Stimulated activated CD4-positive, alpha-beta T cell treated with anti-CD3 and anti-CD28 coated beads, Interleukin-1b, Interleukin-23, amount 100 ng/mL, for 1 hour (primary cell): ENCODE measurements around the gene GSTT4.
"Not testable (repeated sequence)": the region's sequence is repeated elsewhere in the genome, so short reads cannot be mapped to it uniquely, and the experiment has no call there.

Experiments
- DNase-seq, 2 donors: peaks; one replicate each; pipeline ENCODE4 v3.0.0-alpha.2; 2020; ENCODE audit warnings: low read depth in 2 of 2

Gene GSTT4

GRCh38 chr22:24005201-24005600, at the start of gene GSTT4:
TSS of gene GSTT4 (minus strand) at chr22:24005453. CDS start at chr22:24005356, 97 bp downstream.
- DNase-seq: no peak

GRCh38 chr22:24054356-24054755, 49.1 kb upstream of the GSTT4 start:
- DNase-seq: no peak

GRCh38 chr22:24053481-24054226, 48.4 kb upstream of the GSTT4 start:
- no peak for DNase-seq

- DNase-seq: no peak
Measured at GRCh38 chr22:24051568-24051967, 46.3 kb upstream of the GSTT4 start.

GRCh38 chr22:24051028-24051427, 45.8 kb upstream of the GSTT4 start:
- DNase-seq: no peak

GRCh38 chr22:24049978-24050377, 44.7 kb upstream of the GSTT4 start:
- no peak for DNase-seq

GRCh38 chr22:24049211-24049610, 44.0 kb upstream of the GSTT4 start:
- no peak for DNase-seq

GRCh38 chr22:24046024-24046423, 40.8 kb upstream of the GSTT4 start:
- no peak for DNase-seq

- DNase-seq: no peak
Measured at GRCh38 chr22:24043958-24044357, 38.7 kb upstream of the GSTT4 start.

GRCh38 chr22:24043465-24043864, 38.2 kb upstream of the GSTT4 start:
- not testable (repeated sequence) for DNase-seq

- no peak for DNase-seq
Measured at GRCh38 chr22:24040946-24041345, 35.7 kb upstream of the GSTT4 start.

GRCh38 chr22:24039046-24039445, 33.8 kb upstream of the GSTT4 start:
- DNase-seq: no peak

- no peak for DNase-seq
Measured at GRCh38 chr22:24037851-24038765, 32.9 kb upstream of the GSTT4 start.

GRCh38 chr22:24035296-24035695, 30.0 kb upstream of the GSTT4 start:
- no peak for DNase-seq

GRCh38 chr22:24033731-24034130, 28.5 kb upstream of the GSTT4 start:
- no peak for DNase-seq

- DNase-seq: no peak
Measured at GRCh38 chr22:24030186-24030702, 25.0 kb upstream of the GSTT4 start.

GRCh38 chr22:24029304-24029703, 24.1 kb upstream of the GSTT4 start:
- no peak for DNase-seq

GRCh38 chr22:24028533-24028932, 23.3 kb upstream of the GSTT4 start:
- no peak for DNase-seq

GRCh38 chr22:24027991-24028390, 22.7 kb upstream of the GSTT4 start:
- DNase-seq: no peak

- DNase-seq: no peak
Measured at GRCh38 chr22:24027389-24027975, 22.2 kb upstream of the GSTT4 start.

- no peak for DNase-seq
Measured at GRCh38 chr22:24026733-24027132, 21.5 kb upstream of the GSTT4 start.

GRCh38 chr22:24026056-24026455, 20.8 kb upstream of the GSTT4 start:
- no peak for DNase-seq
